ENCODE measurements around the gene SORL1. TPM values are rescaled to one million over a fixed set of nuclear protein-coding genes. Genes with fewer than 3 reads are reported as not detected.

Gene SORL1
- total and polyA plus RNA-seq, 9 of the 15 experiments (the other 6 are each of a cell fraction or from before 2014, with no cell fraction given), result 0.01 to 0.66 TPM; not detected in 7

DNA sequence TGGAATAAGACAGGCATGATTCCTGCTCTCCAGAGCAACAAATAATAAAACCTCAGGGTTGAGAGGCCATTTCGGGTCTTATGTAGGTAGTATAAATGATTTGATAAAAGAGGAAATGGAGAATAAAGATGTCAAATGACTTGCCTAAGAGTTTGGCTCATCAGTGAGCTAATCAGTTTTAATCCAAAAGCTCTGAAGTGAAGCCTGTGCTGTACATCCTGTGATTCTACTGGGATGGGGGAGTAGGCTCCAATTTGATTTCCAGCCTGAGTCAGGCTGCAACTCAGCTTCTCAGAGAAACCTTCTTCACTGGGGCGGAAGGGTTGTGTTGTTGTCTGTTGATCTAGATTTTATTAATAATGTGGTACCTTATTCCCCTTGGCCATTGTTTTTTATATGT lies 192.9 kb downstream of the SORL1 start (continued):
- TF ChIP-seq, protein P1, sequence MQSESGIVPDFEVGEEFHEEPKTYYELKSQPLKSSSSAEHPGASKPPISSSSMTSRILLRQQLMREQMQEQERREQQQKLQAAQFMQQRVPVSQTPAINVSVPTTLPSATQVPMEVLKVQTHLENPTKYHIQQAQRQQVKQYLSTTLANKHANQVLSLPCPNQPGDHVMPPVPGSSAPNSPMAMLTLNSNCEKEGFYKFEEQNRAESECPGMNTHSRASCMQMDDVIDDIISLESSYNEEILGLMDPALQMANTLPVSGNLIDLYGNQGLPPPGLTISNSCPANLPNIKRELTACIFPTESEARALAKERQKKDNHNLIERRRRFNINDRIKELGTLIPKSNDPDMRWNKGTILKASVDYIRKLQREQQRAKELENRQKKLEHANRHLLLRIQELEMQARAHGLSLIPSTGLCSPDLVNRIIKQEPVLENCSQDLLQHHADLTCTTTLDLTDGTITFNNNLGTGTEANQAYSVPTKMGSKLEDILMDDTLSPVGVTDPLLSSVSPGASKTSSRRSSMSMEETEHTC (IDR thresholded peaks at IDR 0.05), result no peak
- TF ChIP-seq ZNF133 (CRISPR knock-in tag; IDR thresholded peaks at IDR 0.05), result no peak

DNA sequence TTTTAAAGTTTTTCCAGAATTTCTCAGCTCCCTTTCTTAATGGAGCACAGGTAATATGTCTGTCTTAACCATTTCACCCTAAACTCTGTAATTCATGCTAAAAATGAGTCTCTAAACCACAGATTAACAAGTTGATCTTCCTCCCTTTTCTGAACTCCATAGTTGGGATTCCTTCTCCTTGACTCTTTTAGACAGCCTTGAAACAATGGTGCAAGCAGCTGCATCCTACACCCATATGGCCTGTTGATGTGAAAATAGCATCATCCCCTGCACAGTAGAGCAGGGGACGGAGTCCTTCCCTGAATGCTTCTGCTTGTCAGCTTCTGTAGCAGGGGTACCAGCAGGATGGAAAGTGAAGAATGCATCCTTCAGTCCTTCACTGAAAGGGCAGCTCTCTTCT lies 193.5 kb downstream of the SORL1 start:
- in situ Hi-C loops (cut with MboI), result no loop called here
- no peak overlapping the region for H3K9ac ChIP-seq (ENCODE audit: insufficient read depth in 1 of 2, low read depth in 2 of 2, low read length in 2 of 2)
- no peak overlapping the region for H2AFZ ChIP-seq (ENCODE audit: low read depth, low read length)
- FAIRE-seq, result no peak
- no peak overlapping the region for H3K27ac ChIP-seq (ENCODE audit: extremely low read depth, low read depth, low read length)
- no peaks in the 10 kb centered on the region for H3K36me3 ChIP-seq (ENCODE audit: control insufficient read depth, insufficient read depth, low read length)
- DNase-seq (ENCODE audit: extremely low read depth in 1 of 4, low spot score in 3 of 4), result no peak
- no peaks in the 10 kb centered on the region for H3K27me3 ChIP-seq (ENCODE audit: control insufficient read depth in 2 of 2, insufficient read depth in 2 of 2, low read length in 2 of 2)
- 0% methylated on average over 1 of the region's 1 CpG for WGBS (ENCODE audit: insufficient coverage, low coverage, missing lambda C conversion rate)
- no peaks in the 10 kb centered on the region for H3K9me3 ChIP-seq (replicated peaks; ENCODE audit: control insufficient read depth, insufficient read depth, low read depth, low read length)
- H3K4me1 ChIP-seq (replicated peaks in 1 of 2; ENCODE audit: control insufficient read depth in 2 of 2, insufficient read depth in 2 of 2, low read length in 2 of 2), result no peaks in the 10 kb centered on the region; a peak in 1 of 5 replicates
- no peaks in the 10 kb centered on the region for H4K20me1 ChIP-seq (replicated peaks; ENCODE audit: control insufficient read depth, insufficient read depth, low read length)
- no peaks in the 10 kb centered on the region for H3K79me2 ChIP-seq (ENCODE audit: control insufficient read depth, insufficient read depth, low read length)
- H3K4me2 ChIP-seq (ENCODE audit: insufficient read depth, low read length), result no peak overlapping the region
- no peak for ATAC-seq
- no peaks in the 10 kb centered on the region for H3K9me1 ChIP-seq (ENCODE audit: control insufficient read depth, insufficient read depth, low read length)
- BruUV-seq (replicated peaks), result no TSS peak
- no peak overlapping the region for H3K4me3 ChIP-seq
- ChIA-PET CTCF (ENCODE audit: low intra/inter-chr PET ratio) (no interaction called here), POLR2A (interaction anchor here (0.6 kb wide), 1 partner anchor 37 kb away, joined by 4 read pairs; no protein-coding TSS in a partner anchor)
- TF ChIP-seq, protein P2, sequence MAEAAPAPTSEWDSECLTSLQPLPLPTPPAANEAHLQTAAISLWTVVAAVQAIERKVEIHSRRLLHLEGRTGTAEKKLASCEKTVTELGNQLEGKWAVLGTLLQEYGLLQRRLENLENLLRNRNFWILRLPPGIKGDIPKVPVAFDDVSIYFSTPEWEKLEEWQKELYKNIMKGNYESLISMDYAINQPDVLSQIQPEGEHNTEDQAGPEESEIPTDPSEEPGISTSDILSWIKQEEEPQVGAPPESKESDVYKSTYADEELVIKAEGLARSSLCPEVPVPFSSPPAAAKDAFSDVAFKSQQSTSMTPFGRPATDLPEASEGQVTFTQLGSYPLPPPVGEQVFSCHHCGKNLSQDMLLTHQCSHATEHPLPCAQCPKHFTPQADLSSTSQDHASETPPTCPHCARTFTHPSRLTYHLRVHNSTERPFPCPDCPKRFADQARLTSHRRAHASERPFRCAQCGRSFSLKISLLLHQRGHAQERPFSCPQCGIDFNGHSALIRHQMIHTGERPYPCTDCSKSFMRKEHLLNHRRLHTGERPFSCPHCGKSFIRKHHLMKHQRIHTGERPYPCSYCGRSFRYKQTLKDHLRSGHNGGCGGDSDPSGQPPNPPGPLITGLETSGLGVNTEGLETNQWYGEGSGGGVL (CRISPR knock-in tag; IDR thresholded peaks at IDR 0.05), result no peak
- TF ChIP-seq, protein P3, sequence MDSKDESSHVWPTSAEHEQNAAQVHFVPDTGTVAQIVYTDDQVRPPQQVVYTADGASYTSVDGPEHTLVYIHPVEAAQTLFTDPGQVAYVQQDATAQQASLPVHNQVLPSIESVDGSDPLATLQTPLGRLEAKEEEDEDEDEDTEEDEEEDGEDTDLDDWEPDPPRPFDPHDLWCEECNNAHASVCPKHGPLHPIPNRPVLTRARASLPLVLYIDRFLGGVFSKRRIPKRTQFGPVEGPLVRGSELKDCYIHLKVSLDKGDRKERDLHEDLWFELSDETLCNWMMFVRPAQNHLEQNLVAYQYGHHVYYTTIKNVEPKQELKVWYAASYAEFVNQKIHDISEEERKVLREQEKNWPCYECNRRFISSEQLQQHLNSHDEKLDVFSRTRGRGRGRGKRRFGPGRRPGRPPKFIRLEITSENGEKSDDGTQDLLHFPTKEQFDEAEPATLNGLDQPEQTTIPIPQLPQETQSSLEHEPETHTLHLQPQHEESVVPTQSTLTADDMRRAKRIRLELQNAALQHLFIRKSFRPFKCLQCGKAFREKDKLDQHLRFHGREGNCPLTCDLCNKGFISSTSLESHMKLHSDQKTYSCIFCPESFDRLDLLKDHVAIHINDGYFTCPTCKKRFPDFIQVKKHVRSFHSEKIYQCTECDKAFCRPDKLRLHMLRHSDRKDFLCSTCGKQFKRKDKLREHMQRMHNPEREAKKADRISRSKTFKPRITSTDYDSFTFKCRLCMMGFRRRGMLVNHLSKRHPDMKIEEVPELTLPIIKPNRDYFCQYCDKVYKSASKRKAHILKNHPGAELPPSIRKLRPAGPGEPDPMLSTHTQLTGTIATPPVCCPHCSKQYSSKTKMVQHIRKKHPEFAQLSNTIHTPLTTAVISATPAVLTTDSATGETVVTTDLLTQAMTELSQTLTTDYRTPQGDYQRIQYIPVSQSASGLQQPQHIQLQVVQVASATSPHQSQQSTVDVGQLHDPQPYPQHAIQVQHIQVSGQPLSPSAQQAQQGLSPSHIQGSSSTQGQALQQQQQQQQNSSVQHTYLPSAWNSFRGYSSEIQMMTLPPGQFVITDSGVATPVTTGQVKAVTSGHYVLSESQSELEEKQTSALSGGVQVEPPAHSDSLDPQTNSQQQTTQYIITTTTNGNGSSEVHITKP (IDR thresholded peaks at IDR 0.05; ENCODE audit: partially characterized antibody), result no peak
- TF ChIP-seq SMAD4 (CRISPR knock-in tag; conservative IDR thresholded peaks at IDR 0.05), result no peak
- intact Hi-C loops (cut with micrococcal nuclease), result no loop called here
